GM20000 (cell line): Measurements from ENCODE around the gene APOC1.
"Not testable (repeated sequence)": the region's sequence is repeated elsewhere in the genome, so short reads cannot be mapped to it uniquely, and the experiment has no call there.

Experiments used
- DNase-seq: peaks from one replicate; pipeline ENCODE4 v3.0.0; 2012; ENCODE audit warnings: low spot score
- CTCF ChIP-seq: IDR thresholded peaks from 2 replicates; pipeline ENCODE4 v1.5.1; 2012; ENCODE audit warnings: mild to moderate bottlenecking, control low read depth; ENCODE audit errors: extremely low read depth, missing control alignments

APOC1 gene

GRCh38 chr19:44883922-44884321 lies 30.5 kb upstream of the APOC1 start:
- no peak for DNase-seq
- TF ChIP-seq CTCF, result no peak

GRCh38 chr19:44884566-44884965 lies 29.8 kb upstream of the APOC1 start:
- DNase-seq, result no peak
- TF ChIP-seq CTCF, result no peak

GRCh38 chr19:44886141-44886540 lies 28.3 kb upstream of the APOC1 start:
- TF ChIP-seq CTCF, result no peak
- DNase-seq, result no peak

GRCh38 chr19:44887648-44888047 lies 26.8 kb upstream of the APOC1 start:
- DNase-seq, result no peak
- TF ChIP-seq CTCF, result no peak

- DNase-seq, result not testable (repeated sequence)
Observed at GRCh38 chr19:44888335-44888734, 26.1 kb upstream of the APOC1 start.

- TF ChIP-seq CTCF, result no peak
- DNase-seq, result no peak
Observed at GRCh38 chr19:44889830-44890365, 24.5 kb upstream of the APOC1 start.

DNA sequence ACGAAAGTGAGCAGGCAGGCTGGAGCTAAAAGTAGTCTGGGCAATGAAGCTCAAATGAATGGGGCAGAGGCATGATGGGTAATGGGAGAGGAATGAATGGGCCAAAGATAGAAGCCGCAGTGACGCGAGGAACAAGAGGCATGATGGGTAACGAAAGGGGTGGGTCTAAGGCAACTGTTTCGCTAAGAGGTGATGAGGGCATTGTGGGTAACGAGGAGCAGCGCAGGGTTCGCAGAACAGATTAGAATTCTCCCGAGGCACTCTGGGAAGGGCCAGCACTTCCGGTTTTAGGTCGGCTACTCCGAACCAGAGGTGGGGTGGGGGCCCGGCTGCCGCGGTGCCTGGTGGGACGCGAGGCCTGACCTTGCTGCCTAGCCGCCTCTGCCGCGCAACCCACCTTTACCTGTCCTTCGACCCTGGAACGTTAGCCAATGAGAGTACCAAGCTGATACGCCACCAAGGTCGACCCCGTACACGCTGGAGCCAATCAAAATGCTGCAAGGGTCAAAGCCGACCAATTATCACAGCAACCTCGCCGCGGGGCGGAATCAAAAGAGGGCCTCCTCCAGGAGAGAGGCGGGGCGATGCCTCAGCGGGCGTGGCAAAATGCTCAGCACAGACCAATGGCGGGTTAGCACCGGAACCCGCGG lies 23.9 kb upstream of the APOC1 start:
- no peak for TF ChIP-seq CTCF
- DNase-seq, result peak; percentile 91
